Natural killer cell (primary cell): ENCODE results near the gene RPS6KA5. TPM values are rescaled to one million over a fixed set of nuclear protein-coding genes. Genes with fewer than 3 reads are reported as not detected.

Source experiments
- ATAC-seq, 3 donors: fragments of 150-1000 bp in 2 of 3; fragments of 200-7000 bp in 1 of 3; cut with Tn5 transposase; 1 replicate in 1 of 3; 2 replicates in 2 of 3; pipeline ENCODE4 v1.10.0; 2021; ENCODE audit warnings: mild to moderate bottlenecking in 2 of 3, moderate library complexity in 2 of 3
- DNase-seq, 2 donors: peaks; one replicate each; pipeline versions ENCODE4 v3.0.0 to v3.0.0-alpha.2; 2013 to 2021; ENCODE audit warnings: mixed read lengths in 1 of 2
- H3K27ac ChIP-seq: one replicate; pipeline ENCODE4 v1.5.1; 2013; ENCODE audit warnings: mild to moderate bottlenecking, low read length
- H3K27me3 ChIP-seq: one replicate; pipeline ENCODE4 v1.6.1; 2013; ENCODE audit warnings: low read length; ENCODE audit not compliant: control insufficient read depth, insufficient read depth
- H3K36me3 ChIP-seq: one replicate; pipeline ENCODE4 v1.6.1; 2013; ENCODE audit warnings: low read length; ENCODE audit not compliant: control insufficient read depth, insufficient read depth
- H3K4me1 ChIP-seq: one replicate; pipeline ENCODE4 v1.6.1; 2013; ENCODE audit warnings: low read length; ENCODE audit not compliant: control insufficient read depth, insufficient read depth
- H3K4me3 ChIP-seq: one replicate; pipeline ENCODE4 v1.5.1; 2013; ENCODE audit warnings: low read length
- H3K9me3 ChIP-seq: one replicate; pipeline ENCODE4 v1.6.1; 2013; ENCODE audit warnings: low read length; ENCODE audit not compliant: control insufficient read depth, insufficient read depth
- H3K27ac Mint-ChIP-seq, 2 donors: one replicate each; pipeline ENCODE4 v1.8.0; 2022; ENCODE audit warnings: mild to moderate bottlenecking in 2 of 2, mixed read lengths in 2 of 2, moderate library complexity in 1 of 2
- H3K27me3 Mint-ChIP-seq, 2 donors: one replicate each; pipeline ENCODE4 v1.8.0; 2022; ENCODE audit warnings: low read depth in 2 of 2, mixed read lengths in 2 of 2
- H3K36me3 Mint-ChIP-seq: one replicate; pipeline ENCODE4 v1.8.0; 2022; ENCODE audit warnings: mixed read lengths
- H3K4me1 Mint-ChIP-seq, 2 donors: one replicate each; pipeline ENCODE4 v1.8.0; 2022; ENCODE audit warnings: mixed read lengths in 2 of 2
- H3K4me3 Mint-ChIP-seq: one replicate; pipeline ENCODE4 v1.8.0; 2022; ENCODE audit warnings: mild to moderate bottlenecking, moderate library complexity, mixed read lengths
- H3K9me3 Mint-ChIP-seq, 2 donors: one replicate each; pipeline ENCODE4 v1.8.0; 2022; ENCODE audit warnings: mixed read lengths in 2 of 2
- WGBS: methylation state at CpG from one replicate; pipeline ENCODE4 v1.1.7; 2013; ENCODE audit warnings: missing lambda C conversion rate; ENCODE audit not compliant: insufficient coverage; 5-methylcytosine and 5-hydroxymethylcytosine counted together
- intact Hi-C: fragments of 100-400 bp; cut with micrococcal nuclease; formaldehyde crosslinking; loops from one replicate; pipeline ENCODE4 v1.14.2; 2022
- total RNA-seq, 4 donors: library from RNA; stranded (reverse); fragments of 120-200 nt in 1 of 4; gene quantifications; one replicate each; pipeline versions ENCODE4 v1.2.3 to v1.2.4, GENCODE V29; 2013 to 2022
- TF ChIP-seq, protein P1 (sequence below): fragments of 200-600 bp; IDR thresholded peaks from one replicate; pipeline ENCODE4 v1.8.0; 2022; ENCODE audit warnings: antibody characterized with exemption

The RPS6KA5 gene
- total RNA-seq, 3 donors from 2014 or later (not counting 1 experiment from before 2014, with no cell fraction given) = 24.1 to 28.5 (median 27.9) TPM

- H3K9me3 ChIP-seq = no peaks in the 10 kb centered on the region
- H3K36me3 ChIP-seq = no peaks in the 10 kb centered on the region
- H3K27me3 Mint-ChIP-seq = no peaks in the 10 kb centered on the region
- ATAC-seq (peak; percentile 7 to 21 (median 15)), DNase-seq (peak in 1 of 2 donors; percentile 78)
- TF ChIP-seq, protein P1, sequence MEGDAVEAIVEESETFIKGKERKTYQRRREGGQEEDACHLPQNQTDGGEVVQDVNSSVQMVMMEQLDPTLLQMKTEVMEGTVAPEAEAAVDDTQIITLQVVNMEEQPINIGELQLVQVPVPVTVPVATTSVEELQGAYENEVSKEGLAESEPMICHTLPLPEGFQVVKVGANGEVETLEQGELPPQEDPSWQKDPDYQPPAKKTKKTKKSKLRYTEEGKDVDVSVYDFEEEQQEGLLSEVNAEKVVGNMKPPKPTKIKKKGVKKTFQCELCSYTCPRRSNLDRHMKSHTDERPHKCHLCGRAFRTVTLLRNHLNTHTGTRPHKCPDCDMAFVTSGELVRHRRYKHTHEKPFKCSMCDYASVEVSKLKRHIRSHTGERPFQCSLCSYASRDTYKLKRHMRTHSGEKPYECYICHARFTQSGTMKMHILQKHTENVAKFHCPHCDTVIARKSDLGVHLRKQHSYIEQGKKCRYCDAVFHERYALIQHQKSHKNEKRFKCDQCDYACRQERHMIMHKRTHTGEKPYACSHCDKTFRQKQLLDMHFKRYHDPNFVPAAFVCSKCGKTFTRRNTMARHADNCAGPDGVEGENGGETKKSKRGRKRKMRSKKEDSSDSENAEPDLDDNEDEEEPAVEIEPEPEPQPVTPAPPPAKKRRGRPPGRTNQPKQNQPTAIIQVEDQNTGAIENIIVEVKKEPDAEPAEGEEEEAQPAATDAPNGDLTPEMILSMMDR = no peak
- H3K36me3 Mint-ChIP-seq = no peaks in the 10 kb centered on the region
- H3K27ac ChIP-seq = peak overlapping the region; percentile 74
- H3K9me3 Mint-ChIP-seq = no peaks in the 10 kb centered on the region
- H3K4me1 ChIP-seq = peaks cover 64% of the 10 kb centered on the region
- intact Hi-C loops = loop anchor here (5.0 to 10.0 kb wide), 6 partner anchors 179 to 1108 kb away; partner anchors contain the start of genes CCDC88C, EFCAB11, GPR68 and TDP1
- H3K4me1 Mint-ChIP-seq = peaks cover 52 to 62% of the 10 kb centered on the region in 2 donors
- H3K4me3 ChIP-seq = no peak overlapping the region
- peak overlapping the region; percentile 60 for H3K4me3 Mint-ChIP-seq
- H3K27me3 ChIP-seq = no peaks in the 10 kb centered on the region
- peak overlapping the region; percentile 91 to 94 for H3K27ac Mint-ChIP-seq
Observed at GRCh38 chr14:91063119-91063518, 2.7 kb upstream of the RPS6KA5 start.

- Histone ChIP-seq H3K27ac (peak overlapping the region; percentile 74), H3K4me3 (no peak overlapping the region), H3K4me1 (peaks cover 59% of the 10 kb centered on the region), H3K27me3 (no peaks in the 10 kb centered on the region), H3K9me3 (no peaks in the 10 kb centered on the region), H3K36me3 (no peaks in the 10 kb centered on the region)
- intact Hi-C loops = loop anchor here (5.0 to 10.0 kb wide), 6 partner anchors 180 to 1108 kb away; partner anchors contain the start of genes CCDC88C, EFCAB11, GPR68 and TDP1
- TF ChIP-seq, protein P1 = no peak
- ATAC-seq (no peak), DNase-seq (peak in 1 of 2 donors; percentile 27)
- no peaks in the 10 kb centered on the region for H3K36me3 Mint-ChIP-seq
- 65% methylated on average over 2 of the region's 2 CpGs for WGBS
- H3K4me3 Mint-ChIP-seq = peak overlapping the region; percentile 60
- peak overlapping the region; percentile 91 to 94 for H3K27ac Mint-ChIP-seq
- no peaks in the 10 kb centered on the region for H3K27me3 Mint-ChIP-seq
- H3K4me1 Mint-ChIP-seq = peaks cover 52 to 60% of the 10 kb centered on the region in 2 donors
- H3K9me3 Mint-ChIP-seq = no peaks in the 10 kb centered on the region
Observed at GRCh38 chr14:91062600-91062999, 2.2 kb upstream of the RPS6KA5 start.

DNA sequence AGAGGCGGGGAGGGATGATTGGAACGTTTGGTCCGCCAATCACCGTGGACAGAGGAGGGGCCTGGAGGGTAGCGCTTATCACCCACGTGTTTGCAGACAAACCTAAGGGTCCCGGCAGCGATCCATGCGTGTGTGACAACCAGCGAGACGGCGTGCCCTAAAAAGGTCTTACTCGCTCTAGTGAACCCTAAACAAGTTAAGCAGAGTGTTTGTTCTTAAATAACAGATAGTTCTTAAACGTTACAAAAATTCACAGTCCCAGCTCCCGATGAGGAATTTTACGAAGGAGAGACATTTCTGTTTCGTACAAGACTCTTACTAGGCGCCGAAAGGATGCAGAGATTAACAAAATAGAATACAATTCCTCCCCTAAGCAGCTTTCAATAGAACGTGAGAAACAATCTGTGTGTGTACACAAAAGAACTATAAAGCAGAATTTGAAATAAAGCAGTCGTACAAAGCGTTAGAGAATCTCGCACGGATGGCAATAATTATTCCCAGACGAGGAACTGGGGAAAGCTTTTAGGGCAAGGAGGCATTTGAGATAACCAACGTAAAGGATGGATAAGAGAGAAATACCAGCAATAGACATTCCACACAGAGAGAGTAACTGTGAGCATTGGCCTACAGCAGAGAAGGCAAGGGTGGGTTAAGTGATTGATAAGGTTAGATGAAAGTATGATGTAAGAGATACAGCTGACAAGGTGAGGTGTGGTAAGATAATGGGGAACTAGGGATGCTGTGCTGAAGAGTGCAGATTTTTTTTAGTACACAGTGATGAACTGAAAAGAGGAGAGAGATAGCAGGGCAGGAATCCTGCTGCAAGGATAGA, 831 bp upstream of the RPS6KA5 start:
- Histone ChIP-seq H3K27ac (peak overlapping the region; percentile 84), H3K27me3 (no peaks in the 10 kb centered on the region), H3K4me1 (peaks cover 45% of the 10 kb centered on the region), H3K4me3 (peak overlapping the region; percentile 33), H3K9me3 (no peaks in the 10 kb centered on the region), H3K36me3 (no peaks in the 10 kb centered on the region)
- ATAC-seq (no peak), DNase-seq (peak in 1 of 2 donors; percentile 29)
- Mint-ChIP-seq H3K4me3 (no peak overlapping the region), H3K36me3 (no peaks in the 10 kb centered on the region), H3K9me3 (no peaks in the 10 kb centered on the region), H3K27me3 (no peaks in the 10 kb centered on the region), H3K27ac (no peak overlapping the region), H3K4me1 (peaks cover 39 to 52% of the 10 kb centered on the region in 2 donors)
- intact Hi-C loops = loop anchor here (2.0 to 10.0 kb wide), 9 partner anchors 38 to 1106 kb away; partner anchors contain the start of genes CCDC88C, EFCAB11, GPR68 and PPP4R3A
- WGBS = 6% methylated on average over 26 of the region's 26 CpGs
- TF ChIP-seq, protein P1 = no peak
